Right ventricle myocardium superior (tissue), 1 donor: ENCODE data around the gene DDC. TPM values are rescaled to one million over a fixed set of nuclear protein-coding genes. Genes with fewer than 3 reads are reported as not detected.

Experiments used
- ATAC-seq: fragments of 200-7000 bp; cut with Tn5 transposase; one replicate; pipeline ENCODE4 v1.9.1; 2020; ENCODE audit warnings: mild to moderate bottlenecking; ENCODE audit not compliant: poor library complexity
- DNase-seq: peaks from one replicate; pipeline ENCODE4 v3.0.0-alpha.2; 2020
- intact Hi-C: fragments of 100-400 bp; cut with DNase I; formaldehyde crosslinking; loops from one replicate; pipeline ENCODE4 v1.11.2; 2022
- total RNA-seq: library from RNA; stranded (reverse); fragmentation: NEBNext Ultra II Directional; extraction: Animal tissue kit (Norgen Biotek cat#: 25700); gene quantifications from one replicate; pipeline ENCODE4 v1.2.1, GENCODE V29; 2021
- donor health status: DM: no; HTN: yes; CAD: no; lungs with severe emphysema.

Gene DDC
- total RNA-seq, 1 donor from 2014 or later, result not detected

GRCh38 chr7:50502001-50502684 lies 63.1 kb downstream of the DDC start:
- peak; percentile 92 for ATAC-seq
- peak; percentile 84 for DNase-seq
- intact Hi-C loops, result no loop called here

GRCh38 chr7:50499092-50499491 lies 66.1 kb downstream of the DDC start:
- no peak for ATAC-seq
- intact Hi-C loops, result no loop called here
- no peak for DNase-seq

GRCh38 chr7:50497968-50498367 lies 67.2 kb downstream of the DDC start:
- peak; percentile 25 for ATAC-seq
- intact Hi-C loops, result no loop called here
- DNase-seq, result no peak

GRCh38 chr7:50497068-50497642 lies 68.0 kb downstream of the DDC start:
- intact Hi-C loops, result no loop called here
- DNase-seq (no peak), ATAC-seq (peak; percentile 57)

GRCh38 chr7:50496569-50496968 lies 68.6 kb downstream of the DDC start:
- ATAC-seq, result no peak
- intact Hi-C loops, result no loop called here
- no peak for DNase-seq

- intact Hi-C loops, result no loop called here
- no peak for ATAC-seq
Measured at GRCh38 chr7:50495746-50496145, 69.5 kb downstream of the DDC start.

GRCh38 chr7:50492770-50493519 lies 72.3 kb downstream of the DDC start:
- DNase-seq (no peak), ATAC-seq (no peak)
- intact Hi-C loops, result no loop called here

More at GRCh38 chr7:50495746-50496145, 69.5 kb downstream of the DDC start:
- no peak for DNase-seq

GRCh38 chr7:50491943-50492342 lies 73.3 kb downstream of the DDC start:
- ATAC-seq (no peak), DNase-seq (no peak)
- intact Hi-C loops, result no loop called here

GRCh38 chr7:50491209-50491608 lies 74.0 kb downstream of the DDC start:
- intact Hi-C loops, result no loop called here

GRCh38 chr7:50488379-50488778 lies 76.8 kb downstream of the DDC start:
- intact Hi-C loops, result no loop called here
- DNase-seq (no peak), ATAC-seq (no peak)

More at GRCh38 chr7:50491209-50491608, 74.0 kb downstream of the DDC start:
- DNase-seq (no peak), ATAC-seq (no peak)

GRCh38 chr7:50486512-50486911 lies 78.7 kb downstream of the DDC start:
- DNase-seq (no peak), ATAC-seq (no peak)
- intact Hi-C loops, result no loop called here

- ATAC-seq, result no peak
- DNase-seq, result no peak
- intact Hi-C loops, result no loop called here
Measured at GRCh38 chr7:50481867-50482266, 83.3 kb downstream of the DDC start.

GRCh38 chr7:50480797-50481196 lies 84.4 kb downstream of the DDC start:
- intact Hi-C loops, result no loop called here
- ATAC-seq (no peak), DNase-seq (no peak)

GRCh38 chr7:50479743-50480517 lies 85.3 kb downstream of the DDC start:
- DNase-seq, result no peak
- no peak for ATAC-seq
- intact Hi-C loops, result loop anchor here (10.0 kb wide), 1 partner anchor 585 kb away; no protein-coding TSS in a partner anchor

- ATAC-seq (no peak), DNase-seq (no peak)
- intact Hi-C loops, result loop anchor here (10.0 kb wide), 1 partner anchor 587 kb away; no protein-coding TSS in a partner anchor
Measured at GRCh38 chr7:50477640-50478039, 87.6 kb downstream of the DDC start.

- intact Hi-C loops, result loop anchor here (10.0 kb wide), 1 partner anchor 588 kb away; no protein-coding TSS in a partner anchor
- ATAC-seq (no peak), DNase-seq (no peak)
Measured at GRCh38 chr7:50476953-50477625, 88.1 kb downstream of the DDC start.

GRCh38 chr7:50475340-50475739 lies 89.9 kb downstream of the DDC start:
- DNase-seq (no peak), ATAC-seq (no peak)
- intact Hi-C loops, result loop anchor here (10.0 kb wide), 1 partner anchor 589 kb away; no protein-coding TSS in a partner anchor

- DNase-seq (no peak), ATAC-seq (no peak)
- intact Hi-C loops, result loop anchor here (10.0 kb wide), 1 partner anchor 590 kb away; no protein-coding TSS in a partner anchor
Measured at GRCh38 chr7:50474382-50475160, 90.6 kb downstream of the DDC start.
